ENCODE data around the gene LSM3. TPM values are rescaled to one million over a fixed set of nuclear protein-coding genes. Genes with fewer than 3 reads are reported as not detected.

LSM3 gene
- total RNA-seq, 5 donors from 2014 or later (not counting 1 experiment from before 2014, with no cell fraction given): 6.7 to 8.4 (median 7.3) TPM

GRCh38 chr3:14159426-14159825, 19.2 kb upstream of the LSM3 start:
- no peak overlapping the region for H3K4me3 ChIP-seq (ENCODE audit: control insufficient read depth in 1 of 2, extremely low read depth in 1 of 2, low read length in 1 of 2)
- ChIA-PET POLR2A (interaction anchor here in 1 of 2 donors (0.5 kb wide), 1 partner anchor 67 kb away, joined by 3 read pairs; no protein-coding TSS in a partner anchor), CTCF (no interaction called here)
- H3K4me1 ChIP-seq (ENCODE audit: control insufficient read depth in 1 of 2, extremely low read depth in 1 of 2, insufficient read depth in 2 of 2, low read length in 2 of 2): no peaks in the 10 kb centered on the region
- H3K27ac Mint-ChIP-seq: no peak overlapping the region
- DNase-seq (no peak), ATAC-seq (replicated peaks in 1 of 4) (no peak)
- peaks cover 19 to 31% (median 28%) of the 10 kb centered on the region in 3 donors for H3K4me1 Mint-ChIP-seq
- 96% methylated on average over 5 of the region's 8 CpGs for WGBS (ENCODE audit: insufficient coverage)
- H3K36me3 Mint-ChIP-seq: peaks cover 90% of the 10 kb centered on the region
- H3K4me3 Mint-ChIP-seq: no peak overlapping the region
- no peak overlapping the region for H3K27ac ChIP-seq (ENCODE audit: low read length)
- H3K27me3 Mint-ChIP-seq: no peaks in the 10 kb centered on the region
- H3K36me3 ChIP-seq (ENCODE audit: control insufficient read depth in 2 of 2, extremely low read depth in 1 of 2, insufficient read depth in 1 of 2, low read length in 1 of 2): peaks cover 14 to 85% of the 10 kb centered on the region in 2 donors
- no peaks in the 10 kb centered on the region for H3K27me3 ChIP-seq (replicated peaks in 1 of 2; ENCODE audit: control insufficient read depth in 2 of 2, extremely low read depth in 1 of 2, insufficient read depth in 2 of 2, low read length in 1 of 2)
- H3K9me3 Mint-ChIP-seq: peaks cover 7 to 16% (median 7%) of the 10 kb centered on the region in 3 donors
- peaks cover 3% of the 10 kb centered on the region for H3K9me3 ChIP-seq

GRCh38 chr3:14161282-14161681, 17.3 kb upstream of the LSM3 start:
- no peaks in the 10 kb centered on the region for H3K4me1 ChIP-seq (ENCODE audit: control insufficient read depth in 1 of 2, extremely low read depth in 1 of 2, insufficient read depth in 2 of 2, low read length in 2 of 2)
- H3K27ac Mint-ChIP-seq: no peak overlapping the region
- CTCF ChIA-PET: interaction anchor here in 1 of 2 donors (0.7 kb wide), 1 partner anchor 1683 kb away, joined by 3 read pairs; no protein-coding TSS in a partner anchor
- no peaks in the 10 kb centered on the region for H3K27me3 Mint-ChIP-seq
- no CpG with 5 or more reads among the region's 2 CpGs for WGBS (ENCODE audit: insufficient coverage)
- H3K36me3 ChIP-seq (ENCODE audit: control insufficient read depth in 2 of 2, extremely low read depth in 1 of 2, insufficient read depth in 1 of 2, low read length in 1 of 2): peaks cover 23 to 98% of the 10 kb centered on the region in 2 donors
- peaks cover 7 to 16% (median 7%) of the 10 kb centered on the region in 3 donors for H3K9me3 Mint-ChIP-seq
- H3K9me3 ChIP-seq: peaks cover 3% of the 10 kb centered on the region
- no peak for DNase-seq
- H3K4me3 Mint-ChIP-seq: peak overlapping the region in 1 of 3 donors; percentile 31
- H3K4me1 Mint-ChIP-seq: peaks cover 16 to 25% (median 17%) of the 10 kb centered on the region in 3 donors
- no peaks in the 10 kb centered on the region for H3K27me3 ChIP-seq (replicated peaks in 1 of 2; ENCODE audit: control insufficient read depth in 2 of 2, extremely low read depth in 1 of 2, insufficient read depth in 2 of 2, low read length in 1 of 2)
- ATAC-seq (replicated peaks in 1 of 4): no peak
- POLR2A ChIA-PET: interaction anchor here in 1 of 2 donors (1.2 kb wide), 1 partner anchor 16 kb away, joined by 4 read pairs; no protein-coding TSS in a partner anchor
- peaks cover 95% of the 10 kb centered on the region for H3K36me3 Mint-ChIP-seq
- no peak overlapping the region for H3K4me3 ChIP-seq (ENCODE audit: control insufficient read depth in 1 of 2, extremely low read depth in 1 of 2, low read length in 1 of 2)
- no peak overlapping the region for H3K27ac ChIP-seq (ENCODE audit: low read length)

GRCh38 chr3:14162178-14162577, 16.4 kb upstream of the LSM3 start:
- H3K27ac ChIP-seq (ENCODE audit: low read length): no peak overlapping the region
- no peak overlapping the region for H3K4me3 ChIP-seq (ENCODE audit: control insufficient read depth in 1 of 2, extremely low read depth in 1 of 2, low read length in 1 of 2)
- no peak for DNase-seq
- H3K4me1 Mint-ChIP-seq: peaks cover 7 to 20% (median 13%) of the 10 kb centered on the region in 3 donors
- CTCF ChIA-PET: no interaction called here
- H3K36me3 ChIP-seq (ENCODE audit: control insufficient read depth in 2 of 2, extremely low read depth in 1 of 2, insufficient read depth in 1 of 2, low read length in 1 of 2): peaks cover 23 to 99% of the 10 kb centered on the region in 2 donors
- WGBS (ENCODE audit: insufficient coverage): 100% methylated on average over 1 of the region's 2 CpGs
- peaks cover 7 to 16% (median 7%) of the 10 kb centered on the region in 3 donors for H3K9me3 Mint-ChIP-seq
- H3K4me1 ChIP-seq (ENCODE audit: control insufficient read depth in 1 of 2, extremely low read depth in 1 of 2, insufficient read depth in 2 of 2, low read length in 2 of 2): no peaks in the 10 kb centered on the region
- H3K36me3 Mint-ChIP-seq: peaks cover 94% of the 10 kb centered on the region
- POLR2A ChIA-PET: interaction anchor here (0.6 to 1.2 kb wide), 2 partner anchors 16 to 18 kb away, joined by 3 to 4 read pairs; no protein-coding TSS in a partner anchor
- no peak for ATAC-seq (replicated peaks in 1 of 4)
- H3K27ac Mint-ChIP-seq: no peak overlapping the region
- H3K9me3 ChIP-seq: peaks cover 3% of the 10 kb centered on the region
- no peaks in the 10 kb centered on the region for H3K27me3 Mint-ChIP-seq
- H3K27me3 ChIP-seq (replicated peaks in 1 of 2; ENCODE audit: control insufficient read depth in 2 of 2, extremely low read depth in 1 of 2, insufficient read depth in 2 of 2, low read length in 1 of 2): no peaks in the 10 kb centered on the region
- H3K4me3 Mint-ChIP-seq: no peak overlapping the region

DNA sequence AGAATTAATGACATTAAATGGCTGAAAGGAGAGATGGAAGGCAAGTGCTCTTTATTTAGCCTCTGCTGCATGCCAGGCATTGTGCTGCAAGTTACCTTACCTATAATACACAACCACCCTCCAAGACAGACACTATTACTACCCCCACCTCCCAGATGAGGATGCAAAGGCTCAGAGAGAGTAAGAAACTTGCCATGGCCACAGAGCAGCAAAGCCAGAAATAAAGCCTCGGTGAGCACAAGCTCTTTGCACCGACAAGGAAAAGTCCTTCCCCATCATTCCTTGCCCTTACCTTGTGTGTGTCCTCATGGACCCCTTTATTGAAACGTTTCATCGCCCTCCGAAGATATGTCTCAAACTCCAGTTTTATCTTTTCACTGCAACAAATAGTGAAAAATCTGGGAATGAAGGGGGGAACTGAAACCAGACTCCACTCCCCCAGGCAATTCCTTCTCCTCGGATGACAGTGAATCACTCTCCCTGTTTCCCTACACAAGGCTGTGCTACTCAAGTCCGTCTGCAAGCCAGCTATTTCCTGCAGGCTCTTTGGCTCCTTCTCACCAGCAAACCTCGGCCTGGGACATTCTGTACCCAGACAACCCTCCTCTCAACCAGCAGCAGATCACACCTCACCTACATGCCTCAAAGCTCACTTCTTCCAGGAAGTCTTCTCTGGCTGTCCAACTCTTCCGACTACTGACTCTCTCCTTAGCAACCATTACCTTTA, 11.6 kb upstream of the LSM3 start:
- H3K9me3 Mint-ChIP-seq: peaks cover 0 to 6% (median 4%) of the 10 kb centered on the region in 3 donors
- no peak overlapping the region for H3K27ac Mint-ChIP-seq
- Histone ChIP-seq H3K36me3 (ENCODE audit: control insufficient read depth in 2 of 2, extremely low read depth in 1 of 2, insufficient read depth in 1 of 2, low read length in 1 of 2) (peaks cover 24 to 99% of the 10 kb centered on the region in 2 donors), H3K4me1 (ENCODE audit: control insufficient read depth in 1 of 2, extremely low read depth in 1 of 2, insufficient read depth in 2 of 2, low read length in 2 of 2) (no peaks in the 10 kb centered on the region), H3K4me3 (ENCODE audit: control insufficient read depth in 1 of 2, extremely low read depth in 1 of 2, low read length in 1 of 2) (no peak overlapping the region), H3K27me3 (replicated peaks in 1 of 2; ENCODE audit: control insufficient read depth in 2 of 2, extremely low read depth in 1 of 2, insufficient read depth in 2 of 2, low read length in 1 of 2) (no peaks in the 10 kb centered on the region), H3K27ac (ENCODE audit: low read length) (no peak overlapping the region), H3K9me3 (peaks cover 3% of the 10 kb centered on the region)
- H3K36me3 Mint-ChIP-seq: peaks cover 97% of the 10 kb centered on the region
- ChIA-PET CTCF (no interaction called here), POLR2A (interaction anchor here (0.6 to 1.0 kb wide), 2 partner anchors 12 to 22 kb away, joined by 4 read pairs; no protein-coding TSS in a partner anchor)
- WGBS (ENCODE audit: insufficient coverage): 96% methylated on average over 6 of the region's 9 CpGs
- DNase-seq (no peak), ATAC-seq (replicated peaks in 1 of 4) (no peak)
- no peaks in the 10 kb centered on the region for H3K27me3 Mint-ChIP-seq
- no peak overlapping the region for H3K4me3 Mint-ChIP-seq
- peaks cover 21 to 46% (median 34%) of the 10 kb centered on the region in 3 donors for H3K4me1 Mint-ChIP-seq

DNA sequence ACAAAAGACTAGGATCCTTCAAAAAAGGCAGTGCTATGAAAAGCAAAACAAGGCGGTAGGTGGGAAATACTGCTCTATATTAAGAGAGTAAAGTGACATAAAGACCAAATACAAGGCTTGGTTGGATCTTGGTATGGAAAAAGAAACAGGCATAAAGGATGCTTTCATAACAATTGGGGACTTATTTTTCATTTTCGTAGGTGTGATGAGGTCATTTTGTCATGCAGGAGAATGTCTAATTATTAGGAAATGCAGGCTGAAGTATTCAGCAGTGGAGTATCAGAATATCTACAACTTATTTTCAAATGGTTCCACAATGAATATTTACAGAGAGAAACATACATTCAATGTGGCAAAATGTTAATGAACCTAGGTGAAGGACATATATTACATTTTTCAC, 9.2 kb upstream of the LSM3 start:
- POLR2A ChIA-PET: interaction anchor here (0.9 to 1.0 kb wide), 2 partner anchors 9 to 25 kb away, joined by 3 read pairs; partner anchors contain the start of genes LSM3 (in 1 of the 2) and XPC (in 1 of the 2)
- no peak for DNase-seq
- no peak for ATAC-seq (replicated peaks in 1 of 4)
- no peak overlapping the region for H3K27ac ChIP-seq (ENCODE audit: low read length)
- H3K4me1 ChIP-seq (ENCODE audit: control insufficient read depth in 1 of 2, extremely low read depth in 1 of 2, insufficient read depth in 2 of 2, low read length in 2 of 2): peaks cover 5% of the 10 kb centered on the region in 2 experiments
- Mint-ChIP-seq H3K36me3 (peaks cover 86% of the 10 kb centered on the region), H3K4me3 (no peak overlapping the region), H3K27me3 (no peaks in the 10 kb centered on the region), H3K9me3 (no peaks in the 10 kb centered on the region), H3K4me1 (peaks cover 36 to 59% (median 53%) of the 10 kb centered on the region in 3 donors), H3K27ac (no peak overlapping the region)
- H3K27me3 ChIP-seq (replicated peaks in 1 of 2; ENCODE audit: control insufficient read depth in 2 of 2, extremely low read depth in 1 of 2, insufficient read depth in 2 of 2, low read length in 1 of 2): no peaks in the 10 kb centered on the region
- no peak overlapping the region for H3K4me3 ChIP-seq (ENCODE audit: control insufficient read depth in 1 of 2, extremely low read depth in 1 of 2, low read length in 1 of 2)
- WGBS (ENCODE audit: insufficient coverage): 100% methylated on average over 1 of the region's 2 CpGs
- peaks cover 23 to 87% of the 10 kb centered on the region in 2 donors for H3K36me3 ChIP-seq (ENCODE audit: control insufficient read depth in 2 of 2, extremely low read depth in 1 of 2, insufficient read depth in 1 of 2, low read length in 1 of 2)
- CTCF ChIA-PET: interaction anchor here in 1 of 2 donors (0.8 kb wide), 1 partner anchor 9 kb away, joined by 3 read pairs; the partner anchor contains the start of gene LSM3
- no peaks in the 10 kb centered on the region for H3K9me3 ChIP-seq

- ChIA-PET POLR2A (interaction anchor here in 1 of 2 donors (1.0 kb wide), 1 partner anchor 25 kb away, joined by 3 read pairs; no protein-coding TSS in a partner anchor), CTCF (no interaction called here)
- H3K9me3 Mint-ChIP-seq: no peaks in the 10 kb centered on the region
- no peaks in the 10 kb centered on the region for H3K9me3 ChIP-seq
- H3K4me1 Mint-ChIP-seq: peaks cover 40 to 61% (median 57%) of the 10 kb centered on the region in 3 donors
- H3K27ac Mint-ChIP-seq: no peak overlapping the region
- DNase-seq (no peak), ATAC-seq (replicated peaks in 1 of 4) (no peak)
- H3K36me3 ChIP-seq (ENCODE audit: control insufficient read depth in 2 of 2, extremely low read depth in 1 of 2, insufficient read depth in 1 of 2, low read length in 1 of 2): peaks cover 19 to 82% of the 10 kb centered on the region in 2 donors
- H3K27ac ChIP-seq (ENCODE audit: low read length): no peak overlapping the region
- H3K4me3 Mint-ChIP-seq: no peak overlapping the region
- H3K4me1 ChIP-seq (ENCODE audit: control insufficient read depth in 1 of 2, extremely low read depth in 1 of 2, insufficient read depth in 2 of 2, low read length in 2 of 2): peaks cover 8 to 9% of the 10 kb centered on the region in 2 experiments
- no peaks in the 10 kb centered on the region for H3K27me3 Mint-ChIP-seq
- H3K36me3 Mint-ChIP-seq: peaks cover 82% of the 10 kb centered on the region
- H3K27me3 ChIP-seq (replicated peaks in 1 of 2; ENCODE audit: control insufficient read depth in 2 of 2, extremely low read depth in 1 of 2, insufficient read depth in 2 of 2, low read length in 1 of 2): no peaks in the 10 kb centered on the region
- no peak overlapping the region for H3K4me3 ChIP-seq (ENCODE audit: control insufficient read depth in 1 of 2, extremely low read depth in 1 of 2, low read length in 1 of 2)
These were observed 8.7 kb upstream of the LSM3 start for GRCh38 chr3:14169871-14170270.
